Effector CD4-positive, alpha-beta T cell (primary cell): ENCODE data around the gene AGAP1.
"Not testable (repeated sequence)": the region's sequence is repeated elsewhere in the genome, so short reads cannot be mapped to it uniquely, and the experiment has no call there.

ENCODE experiments used
- DNase-seq: peaks from one replicate; pipeline ENCODE4 v3.0.0-alpha.2; 2020

The AGAP1 gene

DNA sequence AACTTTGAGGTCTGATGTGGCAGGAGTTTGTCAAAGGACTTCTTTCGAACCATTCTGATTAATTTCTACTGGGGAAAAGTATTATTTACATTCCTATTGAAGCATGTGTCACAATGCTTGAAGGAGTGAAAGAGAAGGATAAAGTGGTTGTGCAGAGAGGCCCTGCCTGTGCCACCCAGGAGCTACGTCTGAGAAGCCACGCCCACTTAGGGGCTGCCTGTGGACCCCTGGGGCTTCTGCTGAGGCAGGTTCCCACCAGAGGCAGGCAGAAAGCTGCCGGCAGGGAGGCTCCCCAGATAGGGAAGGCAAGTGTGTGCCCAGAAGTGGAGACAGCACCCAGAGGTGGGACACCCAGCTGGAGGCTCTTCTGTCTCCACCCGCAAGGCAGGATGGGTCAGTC is 627.0 kb downstream of the AGAP1 start:
- DNase-seq, result no peak

GRCh38 chr2:236121546-236121945 is 627.7 kb downstream of the AGAP1 start:
- no peak for DNase-seq

GRCh38 chr2:236122236-236122635 is 628.4 kb downstream of the AGAP1 start:
- DNase-seq, result no peak

GRCh38 chr2:236123716-236124115 is 629.9 kb downstream of the AGAP1 start:
- no peak for DNase-seq

DNA sequence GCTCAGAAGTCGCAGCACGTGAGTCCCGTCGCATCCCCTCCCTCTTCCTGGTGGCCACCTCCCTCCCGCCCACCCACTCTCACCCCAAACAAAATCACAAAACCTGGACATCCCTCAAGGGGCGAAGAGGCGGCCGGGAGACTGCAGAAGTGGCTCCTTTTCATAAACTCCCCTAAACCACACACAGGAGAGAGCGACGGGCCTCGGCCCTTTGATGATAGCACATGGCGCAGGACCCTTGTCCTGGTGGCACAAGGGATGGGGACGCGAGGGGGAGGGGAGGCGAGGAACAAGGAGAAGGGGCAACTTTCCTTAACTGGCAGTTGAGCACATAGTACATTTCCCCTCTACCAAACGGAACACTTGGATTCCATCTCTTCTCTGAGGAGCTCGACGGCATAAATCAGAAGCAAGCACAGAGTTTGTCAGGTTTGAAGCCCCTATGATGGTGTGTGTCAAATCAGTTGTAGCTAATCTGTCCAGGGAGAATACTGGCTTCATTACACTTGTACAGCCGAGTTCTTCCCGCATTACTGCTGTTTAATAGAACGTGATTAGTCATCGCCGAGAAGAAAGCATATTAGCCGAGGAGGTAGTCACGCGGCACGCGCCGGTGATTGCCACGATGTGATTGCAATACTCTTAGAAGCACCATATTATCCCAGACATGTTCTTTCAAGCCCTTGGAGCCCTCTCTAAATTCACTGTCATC is 630.5 kb downstream of the AGAP1 start:
- DNase-seq, result no peak

- DNase-seq, result no peak
Measured at GRCh38 chr2:236125541-236125940, 631.7 kb downstream of the AGAP1 start.

GRCh38 chr2:236127010-236127409 is 633.2 kb downstream of the AGAP1 start:
- DNase-seq, result no peak

DNA sequence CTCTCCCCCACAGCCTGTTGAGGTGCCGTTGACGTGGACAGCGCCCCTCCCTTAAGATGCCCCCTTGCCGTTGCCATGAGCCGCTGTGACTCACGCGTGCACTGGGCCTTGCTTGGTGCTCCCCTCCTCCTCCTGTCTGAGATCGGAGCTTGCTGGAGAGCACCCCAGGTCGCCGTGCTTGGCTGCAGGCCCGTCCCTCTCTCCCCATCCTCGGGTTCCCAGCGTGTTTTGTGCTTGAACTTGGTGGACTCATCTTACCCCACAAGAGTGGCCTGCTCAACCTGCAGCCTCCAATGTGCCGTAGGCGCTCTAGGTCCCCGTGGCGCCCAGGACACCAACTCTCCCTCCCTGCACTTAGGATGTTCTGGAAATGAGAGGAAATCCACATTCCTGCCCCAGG is 634.5 kb downstream of the AGAP1 start:
- no peak for DNase-seq

GRCh38 chr2:236129935-236130334 is 636.1 kb downstream of the AGAP1 start:
- no peak for DNase-seq

DNA sequence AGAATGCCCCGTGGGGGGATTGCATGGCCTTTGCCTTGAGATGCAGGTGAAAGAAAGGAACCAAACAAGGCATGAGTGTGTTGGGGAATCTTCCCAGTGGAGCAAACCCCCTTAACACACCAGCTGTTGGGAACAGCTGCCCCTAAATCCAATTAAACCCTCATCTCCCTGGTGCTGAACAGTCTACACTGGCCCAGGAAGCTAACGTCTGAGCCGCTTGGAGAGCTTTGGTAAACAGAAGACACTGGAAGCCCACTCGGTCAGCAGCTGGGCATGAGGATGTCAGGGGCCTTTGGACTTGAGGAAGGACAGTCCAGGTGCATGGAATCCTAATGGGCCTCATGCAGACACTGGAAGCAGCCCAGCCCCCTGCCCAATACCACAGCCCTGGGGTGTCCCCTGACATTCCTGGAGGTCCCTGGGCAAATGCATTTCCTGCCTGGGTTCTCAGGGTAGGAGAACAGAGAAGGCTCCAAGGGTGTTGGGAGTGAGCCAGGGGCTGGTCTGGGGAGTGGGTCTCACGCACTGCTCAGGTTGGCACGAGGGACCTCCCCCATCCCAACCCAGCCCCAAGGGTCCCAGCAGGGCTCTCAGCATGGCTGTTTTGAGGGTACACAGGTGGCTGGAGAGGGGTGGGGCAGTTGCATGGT is 636.6 kb downstream of the AGAP1 start:
- no peak for DNase-seq

DNA sequence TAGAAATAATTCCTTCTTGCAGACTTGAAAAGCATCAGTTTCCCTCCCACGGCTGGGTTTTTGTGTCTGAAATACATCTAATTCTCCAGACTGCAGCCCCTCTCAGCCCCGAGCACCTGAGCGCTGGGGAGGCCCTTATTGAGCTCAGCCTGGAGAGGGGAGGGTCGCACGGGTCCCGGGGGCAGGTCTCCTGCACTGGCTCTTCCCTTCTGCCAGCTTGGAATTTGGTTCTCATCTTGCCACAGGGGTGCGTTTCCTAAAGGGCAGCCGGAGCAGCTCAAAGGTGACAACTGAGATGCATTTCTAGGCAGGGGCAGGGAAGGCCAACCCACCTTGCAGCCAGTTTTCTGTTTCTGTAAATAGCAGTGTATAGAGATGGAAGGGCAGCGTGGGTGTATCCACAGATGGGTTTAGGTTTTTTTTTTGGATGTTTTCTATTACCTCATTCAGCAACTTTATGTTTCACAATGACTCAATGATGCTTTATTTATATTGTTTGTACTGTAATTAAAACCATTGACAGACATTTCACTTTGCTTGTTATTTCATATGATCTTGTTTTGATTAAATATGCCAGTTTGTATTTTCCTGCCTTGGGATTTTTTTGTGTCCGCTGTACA is 637.3 kb downstream of the AGAP1 start:
- DNase-seq, result no peak

GRCh38 chr2:236133410-236134012 is 639.7 kb downstream of the AGAP1 start:
- no peak for DNase-seq

DNA sequence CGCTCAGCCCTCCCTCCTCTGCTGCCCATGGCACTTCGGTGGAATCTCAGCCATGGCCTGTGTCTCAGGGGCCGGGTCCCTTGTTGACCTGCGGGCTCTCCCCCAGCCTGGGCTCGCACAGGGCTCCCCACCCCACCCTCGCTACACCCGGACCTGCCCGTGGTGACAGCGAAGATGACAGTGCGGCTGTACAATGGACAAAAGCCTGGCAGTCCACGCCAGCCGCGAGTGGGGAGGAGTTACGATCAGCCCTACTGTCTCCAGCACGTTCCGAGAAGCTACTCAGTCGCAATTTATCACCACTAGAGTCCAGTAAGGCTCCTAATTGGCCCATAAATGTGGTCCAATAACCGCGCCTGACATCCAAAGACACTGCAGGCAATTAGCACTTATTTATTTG is 642.7 kb downstream of the AGAP1 start:
- no peak for DNase-seq

DNA sequence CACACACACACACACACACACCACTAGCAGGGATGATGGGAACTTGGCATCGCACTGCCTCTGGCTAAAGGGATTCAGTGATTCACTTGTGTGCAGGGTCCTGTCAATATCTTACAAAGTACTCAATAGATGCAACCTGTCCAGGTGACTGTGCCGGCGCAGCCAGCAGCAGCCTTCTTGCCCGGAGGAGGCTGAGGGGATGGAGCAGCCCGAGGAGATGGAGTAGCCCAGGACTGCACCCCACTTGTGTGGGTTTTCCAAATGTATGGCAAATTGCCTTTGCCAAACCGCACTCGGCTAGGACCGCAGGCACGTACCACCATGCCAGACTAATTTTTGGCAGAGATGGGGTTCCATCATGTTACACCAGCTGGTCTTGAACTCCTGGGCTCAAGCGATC is 643.2 kb downstream of the AGAP1 start:
- DNase-seq, result no peak

GRCh38 chr2:236141616-236142015 is 647.8 kb downstream of the AGAP1 start:
- DNase-seq, result not testable (repeated sequence)

DNA sequence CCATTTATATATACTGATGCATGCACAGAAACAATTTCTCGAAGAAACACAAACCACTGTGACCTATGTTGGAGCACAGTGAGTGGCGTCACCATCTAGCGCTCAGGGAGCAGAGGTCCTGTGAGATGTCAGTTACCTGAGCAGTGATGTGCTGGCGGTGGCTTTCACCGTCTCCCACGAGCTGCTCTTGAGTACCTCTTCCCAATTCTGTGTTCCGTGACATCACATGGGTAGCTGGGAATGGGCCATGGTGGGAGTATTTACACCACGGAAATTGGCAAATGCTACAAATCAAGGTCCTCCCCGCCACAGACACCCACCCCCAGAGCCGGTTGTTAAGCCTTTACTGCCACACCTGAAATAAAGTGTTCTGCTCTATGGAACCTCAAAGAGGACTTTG is 650.0 kb downstream of the AGAP1 start:
- DNase-seq, result no peak

GRCh38 chr2:236146436-236146835 is 652.6 kb downstream of the AGAP1 start:
- DNase-seq, result no peak

DNA sequence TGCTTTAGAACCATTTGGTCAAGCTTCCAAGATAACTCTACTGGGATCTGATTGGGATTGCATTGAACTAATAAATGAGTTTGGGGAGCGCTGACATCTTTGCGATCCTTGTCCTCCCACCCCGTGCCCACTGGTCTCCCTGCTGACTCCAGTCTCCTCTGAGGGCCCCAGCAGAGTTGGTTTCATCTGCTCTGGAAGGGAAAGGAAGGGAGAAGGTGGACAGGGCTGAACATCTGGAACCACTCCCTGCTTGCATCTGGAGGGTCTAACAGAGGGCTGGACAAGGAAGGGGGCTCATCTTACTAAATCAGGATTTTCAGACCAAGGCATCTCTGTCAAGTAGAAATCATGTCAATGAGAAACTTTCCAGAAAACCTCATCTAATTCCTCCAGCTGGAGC is 661.6 kb downstream of the AGAP1 start:
- DNase-seq, result no peak

- no peak for DNase-seq
Measured at GRCh38 chr2:236156095-236156859, 662.4 kb downstream of the AGAP1 start.

DNA sequence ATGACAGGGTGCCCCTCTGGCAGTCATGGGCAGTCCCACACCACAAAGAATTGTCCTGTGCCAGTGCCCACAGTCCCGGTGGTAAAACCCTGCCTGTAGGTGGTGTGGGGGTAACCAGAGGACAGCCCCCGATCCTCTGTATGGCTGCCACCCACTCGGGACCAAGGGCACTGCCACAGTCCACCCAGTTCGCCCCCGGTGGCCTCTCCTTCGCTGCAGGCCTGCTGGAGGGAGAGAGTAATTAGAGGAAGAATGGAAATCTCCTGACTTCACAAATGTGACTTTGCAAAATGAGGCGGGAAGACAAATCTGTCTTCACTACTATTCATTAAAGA is 663.0 kb downstream of the AGAP1 start:
- no peak for DNase-seq

GRCh38 chr2:236157366-236157765 is 663.5 kb downstream of the AGAP1 start:
- DNase-seq, result no peak

DNA sequence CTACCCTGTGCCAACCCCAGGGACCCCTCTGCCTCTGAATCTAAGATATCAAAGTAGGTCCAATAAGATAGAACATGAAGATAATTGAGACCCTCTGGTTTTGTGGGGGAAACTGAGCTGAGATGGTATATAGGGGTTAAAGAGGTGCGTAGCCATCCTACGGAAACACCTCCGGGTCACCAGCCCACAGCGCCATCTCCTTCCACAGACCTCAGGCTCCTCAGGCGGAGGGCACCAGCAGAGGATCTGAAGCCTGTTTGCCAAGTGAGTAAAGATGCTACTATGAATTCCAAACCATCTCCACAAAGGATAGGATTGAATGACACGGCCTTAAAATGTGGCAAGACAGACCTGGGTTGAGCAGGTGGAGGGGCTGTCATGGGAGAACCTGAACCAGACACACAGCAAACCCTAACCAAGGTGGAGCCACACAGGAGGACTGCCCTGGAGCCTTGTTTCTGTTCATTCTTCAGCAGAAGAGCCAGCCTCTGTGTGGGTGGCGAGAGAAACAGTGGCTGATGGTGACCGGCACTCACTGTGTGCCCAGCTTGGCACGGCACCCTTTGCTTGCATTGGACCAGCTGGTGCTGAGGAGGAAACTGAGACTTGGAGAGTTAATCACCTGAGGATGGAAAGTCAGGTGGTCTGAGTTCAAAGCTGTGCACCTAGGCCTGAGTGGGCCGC is 664.1 kb downstream of the AGAP1 start:
- no peak for DNase-seq
